ENCODE measurements around the gene TCOF1.

TCOF1 gene

DNA sequence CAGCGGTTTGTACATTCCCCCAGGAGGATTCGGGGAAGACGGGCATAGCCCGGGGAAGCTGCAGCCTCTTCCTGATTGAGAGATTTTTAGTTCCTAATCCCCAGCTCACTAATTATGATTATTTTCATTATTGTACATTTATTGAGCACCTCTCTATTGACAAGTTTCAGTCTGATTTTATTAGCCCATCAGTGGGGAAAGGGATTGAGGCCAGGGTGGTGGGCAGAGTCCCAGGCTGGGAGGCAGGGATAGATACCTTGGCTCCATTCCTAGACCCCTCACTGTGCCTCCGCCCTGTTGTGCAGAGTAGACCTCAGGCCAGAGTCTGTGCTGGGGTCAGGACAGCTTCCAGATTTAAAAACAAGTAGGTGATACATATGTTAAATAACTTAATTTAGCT, 27.2 kb downstream of the TCOF1 start:
- DNase-seq (ENCODE audit: low read depth) = no peak
- in situ Hi-C loops (cut with HindIII; ENCODE audit: low sequenced_read_pairs) = loop anchor here (5.0 kb wide), 1 partner anchor 38 kb away; no protein-coding TSS in a partner anchor
- no peak overlapping the region for H3K4me3 ChIP-seq (ENCODE audit: low read depth, low read length)
- TF ChIP-seq, protein P1, sequence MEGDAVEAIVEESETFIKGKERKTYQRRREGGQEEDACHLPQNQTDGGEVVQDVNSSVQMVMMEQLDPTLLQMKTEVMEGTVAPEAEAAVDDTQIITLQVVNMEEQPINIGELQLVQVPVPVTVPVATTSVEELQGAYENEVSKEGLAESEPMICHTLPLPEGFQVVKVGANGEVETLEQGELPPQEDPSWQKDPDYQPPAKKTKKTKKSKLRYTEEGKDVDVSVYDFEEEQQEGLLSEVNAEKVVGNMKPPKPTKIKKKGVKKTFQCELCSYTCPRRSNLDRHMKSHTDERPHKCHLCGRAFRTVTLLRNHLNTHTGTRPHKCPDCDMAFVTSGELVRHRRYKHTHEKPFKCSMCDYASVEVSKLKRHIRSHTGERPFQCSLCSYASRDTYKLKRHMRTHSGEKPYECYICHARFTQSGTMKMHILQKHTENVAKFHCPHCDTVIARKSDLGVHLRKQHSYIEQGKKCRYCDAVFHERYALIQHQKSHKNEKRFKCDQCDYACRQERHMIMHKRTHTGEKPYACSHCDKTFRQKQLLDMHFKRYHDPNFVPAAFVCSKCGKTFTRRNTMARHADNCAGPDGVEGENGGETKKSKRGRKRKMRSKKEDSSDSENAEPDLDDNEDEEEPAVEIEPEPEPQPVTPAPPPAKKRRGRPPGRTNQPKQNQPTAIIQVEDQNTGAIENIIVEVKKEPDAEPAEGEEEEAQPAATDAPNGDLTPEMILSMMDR (IDR thresholded peaks at IDR 0.05; ENCODE audit: low read depth, low read length, missing control alignments) = no peak

DNA sequence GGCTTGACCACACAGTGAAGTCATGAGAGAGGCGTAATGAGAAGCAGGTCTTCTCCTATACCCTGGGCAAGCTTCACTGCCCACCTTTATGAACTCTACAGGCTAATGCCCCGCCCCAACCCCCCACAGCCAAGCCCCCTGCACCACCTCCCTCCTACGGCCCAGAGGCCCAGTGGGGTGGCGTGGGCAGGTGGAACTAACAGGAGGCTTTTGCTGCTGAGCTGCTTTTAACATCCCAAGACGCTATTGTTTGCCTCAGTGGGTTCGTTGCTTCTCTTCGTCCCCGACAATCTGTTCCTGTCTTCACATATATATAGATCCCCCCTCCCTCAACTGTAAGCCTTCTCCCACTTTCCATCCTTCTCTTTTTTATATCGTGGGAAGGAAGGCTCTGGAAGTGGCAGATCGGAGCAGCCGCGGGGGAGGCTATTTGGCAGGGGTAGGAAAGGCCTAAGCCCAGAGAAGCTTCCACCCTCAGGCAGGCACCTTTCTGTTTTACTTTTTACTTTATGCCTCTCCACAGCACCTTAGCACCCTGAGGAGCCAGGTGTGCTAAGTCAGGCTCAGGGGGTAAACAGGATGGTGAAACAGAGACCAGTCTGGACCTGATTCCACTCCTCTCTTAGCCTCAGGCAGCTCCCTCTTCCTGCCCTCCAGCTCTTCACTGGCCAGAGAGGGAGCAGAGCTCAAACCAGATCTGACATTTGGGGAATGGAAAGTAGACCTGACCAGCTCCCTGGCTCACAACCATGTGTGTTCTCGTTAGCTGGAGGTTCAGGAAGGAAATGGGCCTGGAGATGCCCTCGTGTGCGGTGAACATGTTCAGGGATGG, 28.7 kb downstream of the TCOF1 start:
- no peak for DNase-seq (ENCODE audit: low read depth)
- H3K4me3 ChIP-seq (ENCODE audit: low read depth, low read length) = no peak overlapping the region
- in situ Hi-C loops (cut with HindIII; ENCODE audit: low sequenced_read_pairs) = loop anchor here (5.0 kb wide), 1 partner anchor 36 kb away; no protein-coding TSS in a partner anchor
- TF ChIP-seq, protein P1 (IDR thresholded peaks at IDR 0.05; ENCODE audit: low read depth, low read length, missing control alignments) = no peak

DNA sequence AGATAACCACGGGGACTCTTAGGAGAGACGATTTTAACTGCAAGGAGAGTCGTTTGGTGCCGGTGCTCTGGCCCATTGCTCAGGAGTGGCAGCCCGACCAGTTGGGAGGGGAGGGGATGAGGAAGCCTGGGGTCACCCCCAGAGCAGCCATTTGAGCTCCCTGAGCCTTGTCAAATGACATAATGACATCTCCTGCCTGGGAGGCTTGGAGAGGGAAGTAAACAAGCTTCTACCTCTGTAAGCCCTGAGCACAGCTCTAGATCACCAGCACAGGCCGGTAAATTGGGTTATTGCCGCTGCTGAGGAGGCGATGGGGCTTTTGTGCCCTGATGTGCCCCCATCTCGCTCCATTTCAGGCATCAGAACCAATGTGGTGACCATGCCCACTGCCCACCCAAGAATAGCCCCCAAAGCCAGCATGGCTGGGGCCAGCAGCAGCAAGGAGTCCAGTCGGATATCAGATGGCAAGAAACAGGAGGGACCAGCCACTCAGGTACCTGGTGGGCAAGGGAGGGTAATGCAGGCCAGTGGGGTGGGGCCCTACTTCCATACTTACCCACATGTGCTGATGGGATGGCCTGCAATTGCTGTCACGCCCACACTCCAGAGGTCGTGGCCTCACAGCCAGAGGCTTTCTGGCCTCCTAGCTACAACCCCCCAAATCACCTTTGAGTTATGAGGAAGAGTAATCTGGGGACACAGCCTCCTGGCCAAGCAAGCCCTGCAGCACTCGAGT, 32.2 kb downstream of the TCOF1 start:
- in situ Hi-C loops (cut with HindIII; ENCODE audit: low sequenced_read_pairs) = loop anchor here (5.0 kb wide), 1 partner anchor 33 kb away; no protein-coding TSS in a partner anchor
- DNase-seq (ENCODE audit: low read depth) = no peak
- TF ChIP-seq, protein P1 (IDR thresholded peaks at IDR 0.05; ENCODE audit: low read depth, low read length, missing control alignments) = no peak
- no peak overlapping the region for H3K4me3 ChIP-seq (ENCODE audit: low read depth, low read length)

DNA sequence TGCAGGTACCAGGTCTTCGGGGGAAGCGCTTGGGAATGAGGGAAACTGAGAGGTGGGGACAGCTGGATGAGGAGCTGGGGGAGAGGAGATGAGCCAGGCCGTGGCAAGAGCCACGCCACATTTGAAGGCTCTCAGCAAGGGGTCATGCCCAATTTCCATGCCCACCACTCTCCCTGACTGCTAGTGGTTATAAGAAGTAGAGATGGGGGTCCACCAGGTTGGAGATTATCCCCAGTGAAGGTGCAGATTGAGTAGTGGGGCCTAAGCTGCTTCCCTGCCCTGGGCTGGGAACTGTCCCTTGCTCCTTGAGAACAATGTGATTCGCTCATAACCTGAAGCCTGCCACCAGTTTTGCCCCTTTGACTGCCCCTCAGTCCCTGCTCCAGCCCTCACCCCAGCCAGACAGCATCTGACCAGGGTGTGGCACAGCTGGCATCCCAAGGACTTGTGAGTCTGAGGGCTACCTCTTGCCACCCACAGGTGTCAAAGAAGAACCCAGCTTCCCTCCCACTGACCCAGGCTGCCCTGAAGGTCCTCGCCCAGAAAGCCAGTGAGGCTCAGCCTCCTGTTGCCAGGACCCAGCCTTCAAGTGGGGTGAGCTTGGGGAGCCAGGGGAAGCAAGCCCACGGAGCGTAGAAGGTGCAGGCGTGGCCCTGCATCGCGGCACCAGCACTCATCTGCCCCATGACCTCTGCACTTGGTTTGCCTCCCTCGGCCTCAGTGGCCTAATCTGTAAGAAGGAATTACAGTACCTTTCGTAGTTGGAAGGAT, 33.8 kb downstream of the TCOF1 start:
- H3K4me3 ChIP-seq (ENCODE audit: low read depth, low read length) = no peak overlapping the region
- in situ Hi-C loops (cut with HindIII; ENCODE audit: low sequenced_read_pairs) = no loop called here
- TF ChIP-seq, protein P1 (IDR thresholded peaks at IDR 0.05; ENCODE audit: low read depth, low read length, missing control alignments) = no peak
- DNase-seq (ENCODE audit: low read depth) = no peak

DNA sequence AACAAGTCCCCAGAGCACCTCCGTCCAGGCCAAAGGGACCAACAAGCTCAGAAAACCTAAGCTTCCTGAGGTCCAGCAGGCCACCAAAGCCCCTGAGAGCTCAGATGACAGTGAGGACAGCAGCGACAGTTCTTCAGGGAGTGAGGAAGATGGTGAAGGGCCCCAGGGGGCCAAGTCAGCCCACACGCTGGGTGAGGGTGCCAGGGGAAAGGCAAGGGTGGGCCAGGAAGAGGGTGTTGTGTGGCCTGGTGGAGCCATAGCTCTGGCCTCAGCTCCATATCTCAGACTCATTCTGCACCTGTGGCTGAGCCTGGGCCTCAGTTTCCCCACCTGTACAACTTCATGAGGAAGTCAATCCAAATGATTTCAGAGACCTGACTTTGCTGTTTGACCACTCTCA, 34.5 kb downstream of the TCOF1 start:
- in situ Hi-C loops (cut with HindIII; ENCODE audit: low sequenced_read_pairs) = no loop called here
- TF ChIP-seq, protein P1 (IDR thresholded peaks at IDR 0.05; ENCODE audit: low read depth, low read length, missing control alignments) = no peak
- no peak for DNase-seq (ENCODE audit: low read depth)
- H3K4me3 ChIP-seq (ENCODE audit: low read depth, low read length) = no peak overlapping the region

DNA sequence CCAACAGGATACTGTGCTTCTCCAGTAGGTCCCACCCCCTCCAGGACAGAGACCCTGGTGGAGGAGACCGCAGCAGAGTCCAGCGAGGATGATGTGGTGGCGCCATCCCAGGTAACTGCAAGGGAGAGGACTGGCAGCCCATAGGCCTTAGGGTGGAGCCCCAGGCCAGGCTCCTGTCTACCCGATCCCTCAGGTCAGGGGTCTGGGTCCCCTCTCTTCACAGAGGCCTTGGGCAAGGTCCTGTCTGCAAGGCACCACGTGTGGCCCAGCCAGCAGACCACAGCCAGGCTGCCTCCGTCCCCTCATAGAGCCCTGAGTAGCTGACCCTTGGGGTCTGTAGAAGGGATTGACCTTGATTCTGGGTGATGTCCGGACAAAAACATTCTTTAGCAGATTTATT, 35.2 kb downstream of the TCOF1 start:
- DNase-seq (ENCODE audit: low read depth) = no peak
- in situ Hi-C loops (cut with HindIII; ENCODE audit: low sequenced_read_pairs) = no loop called here
- TF ChIP-seq, protein P1 (IDR thresholded peaks at IDR 0.05; ENCODE audit: low read depth, low read length, missing control alignments) = no peak
- no peak overlapping the region for H3K4me3 ChIP-seq (ENCODE audit: low read depth, low read length)
